Omental fat pad (tissue), 4 donors: ENCODE results near the gene GADD45A. TPM values are rescaled to one million over a fixed set of nuclear protein-coding genes. Genes with fewer than 3 reads are reported as not detected.
"Not testable (repeated sequence)": the region's sequence is repeated elsewhere in the genome, so short reads cannot be mapped to it uniquely, and the experiment has no call there.

Experiments used
- ATAC-seq: fragments of 150-250 bp; one replicate; pipeline ENCODE4 v1.9.1; 2016; ENCODE audit warnings: mild to moderate bottlenecking, moderate library complexity; ENCODE audit not compliant: low FRiP score
- DNase-seq: peaks from one replicate; pipeline ENCODE4 v3.0.0-alpha.2; 2019; ENCODE audit warnings: low spot score
- CTCF ChIP-seq, 3 donors: fragments of 450-650 bp; IDR thresholded peaks; one replicate each; pipeline ENCODE4 v1.5.1; 2016 to 2017; ENCODE audit warnings: antibody characterized with exemption in 3 of 3, mild to moderate bottlenecking in 3 of 3, moderate library complexity in 2 of 3
- total RNA-seq, 4 donors: library from RNA; depleted of rRNA; stranded (reverse); fragments of >200 nt; gene quantifications; one replicate each; pipeline ENCODE4 v1.1.0, GENCODE V29; 2016

Gene GADD45A
- total RNA-seq, 4 donors from 2014 or later, result 31.7 to 115 (median 67.2) TPM

DNA sequence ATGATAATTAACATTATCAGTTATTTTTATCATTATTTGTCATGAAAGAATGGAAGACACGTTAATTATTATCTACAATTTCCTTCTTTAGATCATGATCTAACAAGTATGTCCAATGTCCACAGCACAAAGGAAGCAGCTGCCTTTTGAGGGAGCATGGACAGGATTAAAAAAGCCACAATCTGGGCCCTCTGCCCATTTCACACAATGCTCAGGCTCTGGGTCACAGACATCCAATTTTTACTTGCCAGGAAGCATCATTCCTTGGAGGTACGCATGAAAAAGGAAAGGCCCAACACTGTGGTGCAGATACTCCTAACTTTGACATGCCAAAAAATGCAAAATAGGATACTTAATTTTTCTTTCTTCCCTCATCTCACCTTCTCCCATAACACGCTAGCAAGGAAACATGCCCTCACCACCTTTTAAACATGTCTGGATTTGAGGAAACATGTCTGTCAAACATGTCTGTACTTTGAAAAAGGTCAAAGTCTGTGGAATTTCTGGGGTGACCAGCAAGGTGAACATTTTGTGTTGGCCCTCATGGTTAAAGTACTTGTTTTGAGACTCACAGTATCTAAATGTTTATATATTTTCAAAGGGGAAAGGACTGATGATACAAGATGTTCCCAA, 40.0 kb downstream of the GADD45A start:
- ATAC-seq, result no peak

GRCh38 chr1:67726224-67726623, 41.2 kb downstream of the GADD45A start:
- ATAC-seq (no peak), DNase-seq (no peak)
- no peak for TF ChIP-seq CTCF (IDR thresholded peaks at IDR 0.05)

More for the DNA sequence above, 40.0 kb downstream of the GADD45A start:
- no peak for TF ChIP-seq CTCF (IDR thresholded peaks at IDR 0.05)
- no peak for DNase-seq

- no peak for ATAC-seq
- DNase-seq, result no peak
- no peak for TF ChIP-seq CTCF (IDR thresholded peaks at IDR 0.05)
Observed at GRCh38 chr1:67729872-67730271, 44.9 kb downstream of the GADD45A start.

DNA sequence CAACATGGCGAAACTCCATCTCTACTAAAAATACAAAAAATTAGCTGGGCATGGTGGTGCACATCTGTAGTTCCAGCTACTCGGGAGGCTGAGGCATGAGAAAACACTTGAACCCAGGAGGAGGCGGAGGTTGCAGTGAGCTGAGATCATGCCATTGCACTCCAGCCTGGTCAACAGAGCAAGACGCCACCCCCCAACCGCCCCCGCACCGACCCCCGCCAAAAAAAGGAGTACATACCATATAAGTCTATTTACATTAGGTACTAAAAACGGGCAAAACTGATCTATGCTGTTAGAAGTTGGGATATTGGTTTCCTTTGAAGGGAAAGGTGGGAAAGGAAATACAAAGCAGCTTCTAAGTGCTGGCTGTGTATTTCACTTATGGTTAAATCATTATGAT, 45.3 kb downstream of the GADD45A start:
- DNase-seq, ATAC-seq: not testable (repeated sequence)

DNA sequence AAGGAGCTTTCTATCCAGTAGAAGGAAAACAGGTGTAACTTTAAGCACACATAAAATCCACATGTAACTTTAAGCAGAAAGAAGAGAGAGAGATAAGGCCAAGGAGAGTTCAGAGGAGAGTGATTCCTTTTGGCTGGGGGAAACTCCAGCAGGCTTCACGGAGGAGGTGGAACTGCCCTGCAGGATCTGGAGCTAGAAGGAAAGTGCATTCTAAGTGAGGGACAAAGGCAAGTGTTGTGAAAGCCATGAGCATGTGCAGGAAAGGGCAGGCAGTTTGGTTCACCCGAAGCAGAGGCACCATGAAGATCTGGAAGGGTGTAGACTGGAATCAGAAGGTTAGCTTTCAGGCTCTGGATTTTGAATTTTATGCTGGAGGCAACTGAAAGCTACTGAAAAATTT, 46.3 kb downstream of the GADD45A start:
- TF ChIP-seq CTCF (IDR thresholded peaks at IDR 0.05), result no peak
- DNase-seq, result no peak
- ATAC-seq, result no peak

GRCh38 chr1:67732750-67733151, 47.8 kb downstream of the GADD45A start:
- DNase-seq (no peak), ATAC-seq (no peak)
- TF ChIP-seq CTCF (IDR thresholded peaks at IDR 0.05), result no peak

- DNase-seq (no peak), ATAC-seq (no peak)
- TF ChIP-seq CTCF (IDR thresholded peaks at IDR 0.05), result no peak
Observed at GRCh38 chr1:67733681-67734322, 48.8 kb downstream of the GADD45A start.
